Embryonic facial prominence (tissue), 1 donor: ENCODE results near the gene PPIH.
A peak's percentile ranks its signal among the peaks of the same experiment; 100 is the strongest.
"Not testable (repeated sequence)": the region's sequence is repeated elsewhere in the genome, so short reads cannot be mapped to it uniquely, and the experiment has no call there.

Source experiments
- DNase-seq: peaks from one replicate; pipeline ENCODE4 v3.0.0-alpha.2; 2016; ENCODE audit errors: extremely low spot score

The PPIH gene

GRCh38 chr1:42657981-42658876 is at the start of gene PPIH:
TSS of gene PPIH (plus strand) at chr1:42658423. CDS start at chr1:42658447, 24 bp downstream.
- DNase-seq = peak; percentile 85

GRCh38 chr1:42613803-42614131 is 44.5 kb upstream of the PPIH start:
- no peak for DNase-seq

- no peak for DNase-seq
Measured at GRCh38 chr1:42618866-42619265, 39.4 kb upstream of the PPIH start.

- no peak for DNase-seq
Measured at GRCh38 chr1:42620307-42620706, 37.9 kb upstream of the PPIH start.

- not testable (repeated sequence) for DNase-seq
Measured at GRCh38 chr1:42621180-42621579, 37.0 kb upstream of the PPIH start.

GRCh38 chr1:42627205-42627604 is 31.0 kb upstream of the PPIH start:
- not testable (repeated sequence) for DNase-seq

GRCh38 chr1:42639116-42639515 is 19.1 kb upstream of the PPIH start:
- DNase-seq = no peak

GRCh38 chr1:42646056-42646455 is 12.2 kb upstream of the PPIH start:
- DNase-seq = no peak

GRCh38 chr1:42657201-42657600 is 1.0 kb upstream of the PPIH start:
- DNase-seq = no peak

DNA sequence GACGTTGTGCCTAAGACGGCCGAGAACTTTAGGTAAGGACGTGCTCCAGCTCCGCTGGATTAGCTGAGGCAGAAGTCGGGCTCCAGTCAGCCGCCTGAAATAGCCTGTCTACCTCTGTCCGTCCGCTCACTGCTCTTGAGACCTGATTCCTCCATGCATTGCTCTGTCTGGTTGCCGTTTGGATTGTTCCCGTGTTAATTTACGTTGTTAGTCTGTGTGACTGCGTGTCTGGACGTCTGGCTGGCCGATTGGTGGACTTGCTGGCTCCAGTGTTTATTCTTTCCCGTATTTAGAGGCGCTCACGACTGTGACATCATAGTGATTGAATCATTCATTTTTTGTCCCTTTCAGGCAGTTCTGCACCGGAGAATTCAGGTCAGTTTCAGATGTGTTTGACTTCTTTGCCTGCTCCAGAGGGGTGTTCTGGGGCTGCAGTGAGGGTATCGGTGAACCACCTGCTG is 684 bp downstream of the PPIH start:
- no peak for DNase-seq

GRCh38 chr1:42660907-42661500 is 2.8 kb downstream of the PPIH start:
- DNase-seq = no peak

- DNase-seq = no peak
Measured at GRCh38 chr1:42669936-42670335, 11.7 kb downstream of the PPIH start.

- no peak for DNase-seq
Measured at GRCh38 chr1:42670425-42670824, 12.2 kb downstream of the PPIH start.

GRCh38 chr1:42674214-42674613 is 16.0 kb downstream of the PPIH start:
- DNase-seq = no peak

- no peak for DNase-seq
Measured at GRCh38 chr1:42674682-42675081, 16.5 kb downstream of the PPIH start.

- no peak for DNase-seq
Measured at GRCh38 chr1:42675467-42675866, 17.2 kb downstream of the PPIH start.

DNA sequence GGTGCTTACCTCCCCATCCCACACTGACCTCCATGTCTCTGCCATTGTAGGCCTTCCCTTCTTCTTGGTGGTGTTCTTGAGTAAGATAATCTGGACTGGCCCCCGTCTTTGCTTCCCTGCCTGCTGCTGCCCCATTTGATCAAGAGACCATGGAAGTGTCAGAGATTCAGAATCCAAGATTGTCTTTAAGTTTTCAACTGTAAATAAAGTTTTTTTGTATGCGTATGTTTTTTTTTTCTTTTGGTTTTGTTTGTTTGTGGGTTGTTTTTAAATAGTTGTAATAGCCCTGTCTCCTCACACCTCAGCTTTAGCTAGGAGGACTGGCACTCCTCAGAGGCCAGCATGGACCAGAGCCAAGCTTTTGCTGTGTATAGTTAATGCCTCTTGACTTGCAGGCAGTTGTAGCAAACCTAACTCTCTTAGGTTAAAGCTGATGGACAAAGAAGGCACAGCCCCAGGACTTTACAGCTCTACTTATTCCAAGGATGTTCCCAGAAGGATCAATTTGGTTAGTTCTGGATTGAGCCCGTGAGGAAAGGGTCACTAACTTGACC is 18.4 kb downstream of the PPIH start:
- no peak for DNase-seq

DNA sequence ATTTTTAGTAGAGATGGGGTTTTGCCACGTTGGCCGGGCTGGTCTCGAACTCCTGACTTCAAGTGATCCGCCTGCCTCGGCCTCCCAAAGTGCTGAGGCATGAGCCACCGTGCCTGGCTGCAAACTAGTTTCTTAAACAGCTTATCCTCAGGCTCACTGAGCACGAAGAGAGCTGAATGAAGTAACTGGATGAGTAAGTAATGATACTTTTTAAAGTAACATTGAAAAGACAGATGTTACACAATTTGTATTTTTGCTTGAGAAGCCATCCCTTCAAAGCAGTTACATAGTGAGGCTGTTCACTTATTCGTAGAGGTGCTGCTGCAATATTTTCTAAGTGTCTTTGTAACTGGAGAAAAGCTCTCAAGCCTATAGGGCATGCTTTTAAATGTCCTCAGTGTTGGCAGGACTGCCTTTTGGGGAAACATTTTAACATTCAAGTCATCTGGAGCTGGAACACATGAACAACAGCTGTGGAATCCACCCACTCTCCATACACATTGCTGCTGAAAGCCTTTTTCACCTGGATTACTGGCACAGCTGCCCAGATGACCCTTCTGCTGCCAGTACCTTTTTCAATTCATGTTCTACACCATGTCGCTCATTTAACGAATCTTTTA is 21.3 kb downstream of the PPIH start:
- DNase-seq = no peak

DNA sequence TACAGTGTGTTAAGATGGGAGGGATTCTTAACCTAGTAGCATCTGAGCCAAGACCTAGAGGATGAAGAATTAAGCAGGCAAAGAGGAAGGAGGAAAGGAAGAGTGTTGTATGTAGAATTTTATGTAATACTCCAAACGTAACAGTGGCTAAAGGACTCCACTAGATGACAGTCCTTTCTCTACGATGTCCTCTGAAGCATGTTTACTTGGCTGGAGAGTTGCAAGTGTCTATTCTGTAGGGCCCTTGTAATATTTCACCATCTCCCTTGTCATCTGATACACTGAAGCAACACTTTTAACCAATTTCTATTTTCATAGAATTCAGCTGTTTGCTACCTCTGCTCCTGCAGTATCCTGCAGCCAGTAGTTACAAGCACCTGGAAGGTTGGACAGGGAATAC is 21.8 kb downstream of the PPIH start:
- DNase-seq = no peak

GRCh38 chr1:42680921-42681683 is 22.9 kb downstream of the PPIH start:
- peak; percentile 16 for DNase-seq

GRCh38 chr1:42681741-42682483 is 23.7 kb downstream of the PPIH start, which contains the start of gene YBX1:
TSS of gene YBX1 (plus strand) at chr1:42682418. CDS start at chr1:42682566, 148 bp downstream.
- peak; percentile 98 for DNase-seq
